HT-29 (cell line): Measurements from ENCODE around the gene LIPH. TPM values are rescaled to one million over a fixed set of nuclear protein-coding genes. Genes with fewer than 3 reads are reported as not detected.
"Not testable (repeated sequence)": the region's sequence is repeated elsewhere in the genome, so short reads cannot be mapped to it uniquely, and the experiment has no call there.

ENCODE experiments used
- DNase-seq: peaks from one replicate; pipeline ENCODE4 v3.0.0-alpha.2; 2015; ENCODE audit warnings: low spot score
- total RNA-seq: library from RNA; depleted of rRNA; stranded (reverse); fragments of >200 nt; shearing (Covaris generic); gene quantifications from 2 replicates; pipeline ENCODE4 v1.2.3, GENCODE V29; 2014; rRNA removed

The LIPH gene
- 5.3 and 11.6 TPM in 2 replicates for total RNA-seq

DNA sequence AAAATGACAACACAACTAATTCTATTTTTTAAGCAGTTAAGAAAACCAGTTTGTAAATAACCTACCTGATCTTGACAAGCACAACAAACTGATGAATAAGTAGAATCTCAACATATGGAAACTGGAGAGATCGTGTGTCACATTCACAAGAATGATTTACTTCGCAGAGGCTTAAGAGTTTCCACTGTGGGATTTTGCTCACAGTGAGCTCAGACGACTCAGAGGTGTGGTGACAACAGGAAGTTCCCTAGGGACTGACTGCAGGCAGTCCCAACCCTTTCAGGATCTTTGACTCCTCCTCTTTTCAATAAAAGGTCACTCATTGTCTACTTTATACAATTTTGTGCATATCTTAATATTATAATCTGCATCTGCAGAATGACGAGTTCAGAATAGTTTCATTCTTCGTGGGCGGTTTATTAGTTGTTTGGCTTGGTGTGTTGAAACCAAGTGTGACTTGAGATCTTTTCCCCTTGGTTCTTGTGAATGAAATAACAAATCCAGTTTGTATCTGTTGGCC lies at the start of gene LIPH:
LIPH (minus strand) TSS at position 231 of the 520 bp plus-strand sequence; CDS start at position 114, 117 bp downstream.
- peak; percentile 90 for DNase-seq

DNA sequence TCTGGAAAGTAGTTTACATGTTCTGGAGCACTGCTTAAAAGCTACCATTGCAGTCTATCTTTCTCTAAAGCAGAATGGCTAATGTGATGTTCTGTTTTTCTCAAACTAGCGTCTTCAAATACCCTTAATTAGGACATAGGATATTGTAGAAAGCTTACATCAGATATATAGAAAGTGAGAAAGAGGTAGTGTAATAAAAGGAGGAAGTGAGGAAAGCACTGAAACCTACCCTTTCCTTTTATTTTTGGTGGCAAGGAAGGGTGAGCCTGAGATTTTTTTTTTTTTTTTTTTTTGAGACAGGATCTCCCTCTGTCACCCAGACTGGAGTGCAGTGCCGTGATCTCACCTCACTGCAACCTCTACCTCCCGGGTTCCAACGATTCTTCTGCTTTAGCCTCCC lies 43.1 kb upstream of the LIPH start:
- no peak for DNase-seq

DNA sequence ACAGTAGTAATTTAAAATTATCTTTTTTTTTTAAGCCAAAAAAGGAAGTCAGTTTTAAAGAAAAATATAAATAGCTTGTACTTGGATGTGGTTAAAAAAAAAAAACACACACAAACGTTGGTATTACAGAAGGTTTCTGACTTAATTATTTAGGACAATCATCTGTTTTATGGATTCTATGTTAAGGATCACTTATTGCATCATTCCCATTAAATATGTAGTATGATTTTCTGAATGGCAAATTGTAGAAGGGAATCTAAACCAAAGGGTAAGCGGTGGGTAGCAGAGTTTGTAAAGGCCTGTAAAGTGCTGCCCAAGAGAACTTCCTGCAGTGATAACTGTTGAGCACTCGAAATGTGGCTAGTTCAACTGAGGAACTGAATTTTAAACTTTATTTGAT lies 41.7 kb upstream of the LIPH start:
- no peak for DNase-seq

DNA sequence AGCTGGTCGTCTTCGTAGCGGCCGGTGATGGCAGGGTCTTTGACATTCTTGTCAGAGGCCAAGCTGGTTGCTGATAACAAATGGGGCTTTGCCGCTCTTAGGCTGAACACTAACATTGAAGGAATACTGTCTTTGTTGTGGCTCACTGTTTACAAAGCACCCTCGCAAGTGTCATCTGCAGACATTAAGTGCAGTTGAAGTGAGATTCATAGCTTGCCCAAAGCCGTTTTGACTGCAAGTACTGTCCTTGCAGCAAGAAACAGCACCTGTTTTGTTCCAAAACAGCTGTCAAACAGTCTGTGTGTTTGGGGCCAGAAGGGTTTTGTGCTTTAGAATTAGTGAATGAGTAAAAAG lies 34.3 kb upstream of the LIPH start:
- DNase-seq, result no peak

DNA sequence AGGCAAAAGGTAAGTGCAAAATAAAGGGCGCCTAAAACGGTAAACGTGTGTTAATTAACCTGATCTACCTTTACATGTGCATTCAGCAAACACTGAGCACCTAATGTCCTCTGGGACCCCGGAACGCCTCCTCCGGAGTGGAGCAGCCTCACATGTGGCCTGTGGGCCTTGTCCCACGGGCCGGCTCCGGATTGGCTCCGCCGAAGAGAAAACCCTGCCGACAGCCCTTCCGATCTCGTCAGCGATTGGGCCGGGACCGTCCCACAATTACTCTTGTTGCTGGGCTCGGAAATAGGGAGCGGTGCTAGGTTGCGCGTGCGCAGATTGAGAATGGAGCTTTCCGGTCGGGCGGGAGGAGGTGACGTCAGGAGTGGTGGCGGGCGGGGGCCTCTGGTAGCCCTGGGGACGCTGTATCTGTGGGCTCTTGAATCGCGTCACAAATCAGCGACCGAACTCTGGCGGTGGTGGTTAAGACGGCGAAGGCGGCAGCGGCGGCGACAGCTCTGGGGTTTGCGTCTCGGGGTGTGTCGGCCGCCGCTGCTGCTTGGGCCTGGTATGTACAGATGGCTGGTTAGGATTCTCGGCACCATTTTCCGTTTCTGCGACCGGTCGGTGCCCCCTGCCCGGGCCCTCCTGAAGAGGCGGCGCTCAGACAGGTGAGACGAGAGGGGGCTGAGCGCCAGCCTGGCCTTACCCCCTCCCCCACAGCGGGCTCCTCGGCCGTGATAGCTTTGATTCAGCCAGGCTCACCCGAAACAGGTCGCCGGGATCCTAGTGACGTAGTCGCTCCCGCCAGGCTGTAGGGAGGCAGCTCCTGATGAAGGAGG lies 33.7 kb upstream of the LIPH start, which contains the start of gene SENP2:
SENP2 (plus strand) TSS at position 437 of the 827 bp plus-strand sequence; CDS start at position 556, 119 bp downstream.
- DNase-seq, result peak; percentile 100

DNA sequence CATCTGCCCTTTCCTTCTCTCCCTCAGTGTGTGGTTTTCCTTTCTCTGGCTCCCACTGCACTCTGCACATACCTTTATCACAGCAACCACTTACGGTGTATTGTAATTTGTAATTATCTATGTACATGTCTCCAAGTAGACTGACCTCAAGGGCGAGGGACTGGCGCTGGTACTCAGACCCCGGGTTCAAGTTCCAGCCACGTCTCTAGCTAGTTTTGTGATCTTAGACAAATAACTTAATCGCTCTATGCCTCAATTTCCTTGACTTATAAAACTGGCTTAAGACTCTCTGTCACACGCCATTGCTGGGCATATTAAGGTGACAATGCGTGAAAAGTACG lies 33.1 kb upstream of the LIPH start:
- DNase-seq, result no peak

DNA sequence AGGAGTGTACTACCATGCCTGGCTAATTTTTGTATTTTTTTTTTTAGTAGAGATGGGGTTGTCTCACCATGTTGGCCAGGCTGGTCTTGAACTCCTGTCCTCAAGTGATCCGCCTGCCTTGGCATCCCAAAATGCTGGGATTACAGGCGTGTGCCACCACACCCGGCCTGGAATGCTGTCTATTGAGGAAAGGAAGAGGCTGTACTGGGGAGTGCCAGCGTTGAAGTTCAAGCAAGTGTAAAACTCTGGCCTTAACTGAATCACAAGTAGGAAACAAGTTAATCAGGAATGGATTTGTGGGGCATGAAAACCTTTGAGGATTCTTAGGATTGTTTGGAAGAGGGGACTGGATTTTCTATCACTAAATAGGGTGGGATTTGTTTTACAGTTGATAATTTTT lies 32.3 kb upstream of the LIPH start:
- DNase-seq, result no peak

DNA sequence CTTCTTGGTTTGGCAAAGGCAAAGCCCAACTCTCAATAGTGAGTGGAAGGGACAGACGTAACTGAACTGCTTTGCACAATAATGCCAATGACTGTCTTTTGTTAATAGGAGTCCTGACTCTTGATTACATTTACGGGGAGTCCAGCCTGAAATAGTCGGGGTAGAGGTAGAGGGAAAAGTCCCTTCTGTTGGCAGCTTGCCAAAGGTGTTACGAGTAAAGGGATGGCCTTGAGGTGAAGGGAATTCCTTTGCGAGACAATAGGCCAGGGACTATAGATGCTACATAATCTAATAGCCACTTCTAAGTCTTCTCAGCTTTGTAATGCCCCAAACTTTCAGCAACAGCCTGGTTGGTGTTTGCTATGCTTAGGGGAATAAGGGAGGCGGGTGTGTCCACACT lies 31.5 kb upstream of the LIPH start:
- DNase-seq, result peak; percentile 26

DNA sequence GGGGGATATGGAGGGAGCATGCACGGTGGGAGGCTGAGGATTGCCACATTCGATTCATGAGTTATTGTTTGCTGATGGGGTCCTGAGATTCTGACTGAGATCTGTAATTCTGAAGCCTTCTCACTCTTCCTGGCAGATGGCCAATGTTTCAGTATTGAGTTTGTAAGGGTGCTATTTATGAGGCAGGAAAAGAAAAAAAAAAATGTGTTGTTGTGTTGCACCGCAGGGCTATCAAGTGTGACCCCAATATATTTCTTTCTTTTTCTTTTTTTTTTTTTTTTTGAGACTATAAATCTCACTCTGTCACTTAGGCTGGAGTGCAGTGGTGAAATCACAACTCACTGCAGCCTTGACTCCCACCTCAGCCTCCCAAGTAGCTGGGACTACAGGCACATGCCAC lies 30.5 kb upstream of the LIPH start:
- DNase-seq, result no peak

DNA sequence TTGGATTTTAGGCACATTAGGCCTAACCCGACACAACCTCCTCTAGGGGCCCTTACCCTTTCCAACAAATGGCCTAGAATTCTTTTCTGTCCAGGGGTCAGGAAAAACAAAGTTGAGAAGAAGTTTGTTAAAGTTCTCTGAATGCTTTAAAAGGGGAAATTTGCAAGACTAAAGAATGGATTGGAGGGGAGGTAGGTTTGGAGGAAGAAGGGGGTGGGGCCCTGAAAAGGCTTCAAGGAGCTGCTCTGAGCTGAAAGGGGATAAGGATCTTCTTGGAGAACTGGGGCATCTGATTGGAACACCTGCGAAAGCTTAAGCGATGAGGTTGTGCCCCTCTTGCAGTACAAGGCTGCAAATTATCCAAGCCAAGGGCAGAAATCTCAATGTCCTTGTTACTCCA lies 29.8 kb upstream of the LIPH start:
- no peak for DNase-seq

DNA sequence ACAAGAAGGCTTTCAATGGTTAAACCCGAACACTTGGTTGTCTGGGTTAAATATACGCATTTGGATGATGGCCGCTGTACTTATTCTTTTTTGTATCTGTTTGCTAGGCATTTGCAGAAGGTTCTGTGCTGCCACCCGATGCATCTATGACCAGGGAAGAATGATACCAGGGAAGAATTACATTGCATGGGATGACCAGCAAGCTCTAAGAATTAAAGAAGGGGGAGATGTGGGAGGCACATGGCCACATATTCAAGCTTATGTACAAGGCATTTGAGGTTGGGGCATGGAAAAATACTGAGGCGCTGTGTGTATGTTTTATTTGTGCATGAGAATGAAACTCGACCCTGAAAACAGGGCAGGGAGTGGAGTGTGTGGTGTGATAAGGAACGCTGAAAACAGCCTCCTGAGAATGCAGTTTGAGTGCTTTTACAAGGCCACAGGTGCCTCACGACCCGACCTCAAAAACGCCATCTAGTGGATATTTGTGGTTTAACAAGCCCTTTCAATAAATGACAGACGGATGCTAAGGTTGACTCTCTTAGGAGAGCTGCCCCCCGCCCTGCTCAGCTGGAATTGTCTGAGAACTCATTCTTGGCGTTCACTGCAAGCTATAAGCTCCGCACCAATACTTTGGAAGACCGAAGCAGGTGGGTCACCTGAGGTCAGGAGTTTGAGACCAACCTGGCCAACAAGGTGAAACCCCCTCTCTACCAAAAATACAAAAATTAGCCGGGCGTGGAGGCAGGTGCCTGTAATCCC lies 22.9 kb upstream of the LIPH start:
- DNase-seq, result peak; percentile 95

DNA sequence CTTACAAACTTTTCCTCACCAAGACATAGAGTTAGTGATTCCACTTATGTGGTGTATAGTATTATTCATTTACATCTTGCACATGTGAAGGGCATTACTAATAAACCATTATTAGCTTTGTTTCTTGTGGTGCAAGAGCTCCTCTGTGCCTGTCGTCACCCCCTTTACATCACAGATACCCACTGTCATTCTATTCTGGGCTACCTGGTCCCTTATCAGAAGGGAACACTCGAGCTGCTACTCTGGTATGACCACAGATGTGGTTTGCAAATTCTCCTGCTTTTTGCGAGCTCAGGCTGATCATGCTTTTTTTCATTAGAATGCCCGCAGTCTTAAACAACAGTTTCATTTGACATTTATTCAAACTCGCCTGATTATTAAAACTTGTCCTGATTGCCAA lies 19.8 kb upstream of the LIPH start:
- DNase-seq, result no peak

DNA sequence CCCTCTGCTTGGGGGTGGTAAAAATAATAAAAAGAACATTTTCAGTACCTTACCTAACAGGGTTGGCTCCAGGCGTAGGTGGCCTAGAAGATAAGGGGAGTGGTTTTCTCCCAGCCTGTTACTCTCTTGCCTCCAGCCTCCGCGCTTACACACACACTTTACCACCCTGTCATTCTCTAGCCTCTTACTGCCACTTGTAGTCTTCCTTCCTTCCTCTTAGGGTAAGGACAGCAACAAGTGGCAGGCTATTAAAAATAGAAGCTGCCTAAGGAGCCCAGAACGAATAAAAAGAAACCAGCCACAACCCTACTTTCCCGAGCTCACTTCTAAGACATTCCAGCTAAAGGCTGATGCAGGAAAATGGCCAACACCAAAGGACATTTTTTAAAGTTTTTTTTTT lies 9.6 kb upstream of the LIPH start:
- no peak for DNase-seq

DNA sequence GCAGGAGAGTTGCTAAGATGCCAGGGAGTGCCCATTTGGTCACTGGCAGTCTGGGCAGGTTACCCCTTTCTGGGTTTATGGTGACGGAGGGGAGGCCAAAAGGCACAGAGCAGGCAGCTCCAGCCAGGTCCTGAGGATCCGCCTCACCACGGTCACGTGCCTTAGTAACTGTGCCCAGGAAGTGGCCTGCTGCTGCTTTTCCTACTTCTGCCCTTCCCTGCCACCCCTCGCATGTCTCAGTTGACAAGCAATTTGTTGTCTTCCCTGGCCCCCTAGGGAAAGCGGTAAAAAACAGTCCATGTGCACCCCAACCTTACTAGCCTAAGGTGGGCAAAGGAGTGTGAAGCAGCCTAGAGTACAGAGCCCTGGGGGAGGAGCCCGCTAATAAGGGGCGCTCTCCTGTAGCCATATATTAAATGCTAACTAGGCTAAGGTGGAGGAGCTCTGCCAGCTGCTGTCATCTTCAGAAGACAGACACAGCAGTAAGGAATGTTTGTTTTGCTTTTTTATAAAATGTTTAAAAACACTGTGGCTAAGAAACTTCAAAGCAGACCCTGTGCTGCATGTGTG lies 9.1 kb upstream of the LIPH start:
- no peak for DNase-seq

DNA sequence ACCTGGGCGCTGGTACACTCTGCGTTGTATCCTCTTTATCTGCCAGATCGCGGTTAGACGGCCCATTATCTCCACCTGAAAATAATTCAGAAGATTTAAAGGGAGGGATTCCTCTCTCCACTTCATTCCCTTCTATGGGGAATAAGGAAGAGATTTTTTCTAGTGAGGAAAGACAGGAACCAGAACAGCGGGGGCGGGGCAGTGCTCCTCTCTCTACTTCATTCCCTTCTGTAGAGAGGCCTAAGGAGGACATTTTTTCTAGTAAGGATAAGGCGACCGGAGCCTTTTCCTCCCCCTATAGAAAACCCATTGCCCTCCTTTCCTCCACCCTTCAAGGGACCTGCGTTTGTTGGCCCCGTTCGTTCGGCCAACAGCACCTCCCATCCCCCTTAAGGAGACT lies 8.3 kb upstream of the LIPH start:
- no peak for DNase-seq

DNA sequence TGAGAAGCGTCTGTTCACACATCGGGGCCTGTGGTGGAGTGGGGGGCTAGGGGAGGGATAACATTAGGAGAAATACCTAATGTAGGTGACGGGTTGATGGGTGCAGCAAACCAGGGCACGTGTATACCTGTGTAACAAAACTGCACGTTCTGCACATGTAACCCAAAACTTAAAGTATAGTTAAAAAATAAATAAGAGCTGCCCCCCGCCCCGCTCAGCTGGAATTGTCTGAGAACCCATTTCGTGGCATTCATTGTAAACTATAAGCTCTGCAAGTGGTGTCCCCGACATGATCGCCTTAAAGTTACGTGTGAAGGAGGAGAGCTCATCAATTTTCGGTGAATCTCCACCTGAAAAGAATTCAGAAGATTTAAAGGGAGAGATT lies 7.3 kb upstream of the LIPH start:
- no peak for DNase-seq

DNA sequence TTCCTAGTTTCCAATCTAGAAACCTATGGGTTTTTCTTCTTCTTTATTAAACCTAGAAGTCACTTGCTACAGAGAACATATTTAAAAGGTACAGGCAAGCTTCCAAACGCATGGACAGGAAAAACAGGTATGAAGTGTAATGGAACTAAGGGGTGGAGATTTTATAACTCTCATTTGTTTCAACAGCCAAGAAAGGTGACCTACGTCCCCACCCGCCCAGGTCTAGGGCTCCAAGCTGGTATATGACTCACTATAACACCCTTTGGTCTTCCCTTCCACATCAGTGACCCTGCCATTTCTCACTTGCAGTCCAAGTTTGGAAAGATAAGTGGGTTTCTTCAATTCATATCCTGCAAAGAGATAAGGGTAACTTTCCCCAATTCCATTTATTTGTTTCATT lies 6.0 kb upstream of the LIPH start:
- peak; percentile 97 for DNase-seq

DNA sequence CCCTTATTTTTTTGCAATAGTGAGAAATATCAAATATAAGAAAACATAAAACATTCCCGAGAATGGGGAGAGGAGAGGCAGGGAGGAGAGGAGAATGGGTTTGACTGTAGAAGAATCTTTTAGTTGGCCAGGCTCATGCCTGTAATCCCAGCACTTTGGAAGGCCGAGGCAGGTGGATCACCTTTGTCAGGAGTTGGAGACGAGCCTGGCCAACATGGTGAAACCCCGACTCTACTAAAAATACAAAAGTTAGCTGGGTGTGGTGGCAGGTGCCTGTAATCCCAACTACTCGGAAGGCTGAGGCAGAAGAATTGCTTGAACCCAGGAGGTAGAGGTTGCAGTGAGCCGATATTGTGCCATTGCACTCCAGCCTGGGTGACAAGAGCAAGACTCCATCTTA lies 4.3 kb upstream of the LIPH start:
- DNase-seq, result not testable (repeated sequence)

DNA sequence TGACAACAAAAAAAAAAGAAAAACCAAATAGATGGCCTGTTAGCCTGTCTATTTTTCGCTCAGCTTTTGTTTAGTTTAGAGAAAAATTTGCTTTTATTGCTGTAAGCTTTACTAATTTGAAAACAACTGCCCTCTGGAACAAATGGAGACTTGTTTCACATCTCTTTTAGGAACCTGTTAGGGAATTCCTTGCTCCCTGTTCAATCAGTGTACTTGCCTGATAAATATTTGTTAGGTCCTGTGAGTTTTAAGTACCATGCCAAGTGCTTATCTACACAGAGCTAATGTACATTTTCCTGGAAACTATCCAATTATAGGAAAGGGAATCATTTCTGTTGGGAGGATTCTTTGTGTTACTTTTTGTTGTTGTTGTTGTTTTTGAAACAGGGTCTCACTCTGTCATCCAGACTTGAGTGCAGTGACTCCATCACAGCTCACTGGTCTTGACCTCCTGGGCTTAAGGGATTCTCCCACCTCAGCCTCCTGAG lies 3.5 kb upstream of the LIPH start:
- DNase-seq, result no peak

DNA sequence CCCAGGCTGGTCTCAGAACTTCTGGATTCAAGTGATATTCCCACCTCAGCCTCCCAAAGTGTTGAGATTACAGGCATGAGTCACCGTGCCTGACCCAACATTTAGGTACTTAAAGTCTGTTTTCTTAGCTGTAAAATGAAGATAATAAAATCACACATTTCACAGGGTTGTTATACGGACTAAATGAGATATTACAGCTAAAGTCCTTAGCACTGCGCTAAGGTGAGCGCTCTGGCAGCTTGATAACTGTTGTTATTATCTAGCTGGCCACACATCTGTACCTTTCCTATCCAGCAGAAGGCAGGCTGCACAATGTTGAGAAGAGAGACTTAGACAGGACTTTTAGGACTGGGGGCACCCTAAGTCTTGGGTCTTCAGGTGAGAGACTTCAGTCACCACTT lies 2.7 kb upstream of the LIPH start:
- DNase-seq, result peak; percentile 27

DNA sequence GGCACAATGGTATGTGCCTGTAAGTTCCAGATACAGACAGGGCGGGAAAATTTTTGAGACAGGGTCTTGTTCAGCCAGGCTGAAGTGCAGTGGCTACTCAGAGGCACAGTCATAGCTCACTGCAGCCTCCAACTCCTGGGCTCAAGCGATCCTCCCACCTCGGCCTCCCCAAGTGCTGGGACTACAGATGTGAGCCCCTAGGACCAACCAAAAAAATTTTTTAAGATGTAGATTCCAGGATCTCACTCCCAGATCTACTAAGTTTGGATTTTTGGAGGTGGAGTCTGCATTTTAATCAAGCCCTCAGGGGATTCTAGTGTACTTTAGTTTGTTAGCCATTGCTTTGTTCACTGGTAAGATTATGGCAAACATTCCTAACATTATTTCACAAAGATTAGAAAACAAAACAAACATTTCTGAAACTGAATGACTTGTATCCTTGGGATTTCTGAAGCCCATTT lies 2.7 kb downstream of the LIPH start:
- DNase-seq, result peak; percentile 14

DNA sequence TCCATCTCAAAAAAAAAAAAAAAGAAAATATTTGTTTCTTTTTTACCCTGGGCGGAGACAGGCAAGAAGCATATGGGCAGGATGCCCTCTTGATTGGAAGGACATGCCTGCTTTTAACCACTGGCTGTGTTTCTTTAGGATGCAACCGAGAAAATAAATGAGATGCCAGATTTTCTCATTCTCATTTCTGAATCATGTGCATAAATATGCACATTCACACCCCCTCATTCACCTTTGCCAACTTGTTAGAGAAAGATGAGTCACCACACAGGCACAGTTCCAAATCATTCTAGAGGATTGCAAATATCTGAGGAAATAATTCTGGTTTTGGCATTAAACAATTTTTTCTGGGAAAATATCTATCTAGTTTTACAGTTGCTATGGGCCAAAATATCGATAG lies 3.3 kb downstream of the LIPH start:
- DNase-seq, result peak; percentile 85
